ENCODE measurements around the gene TMEM59L.
"Not testable (repeated sequence)": the region's sequence is repeated elsewhere in the genome, so short reads cannot be mapped to it uniquely, and the experiment has no call there.

The TMEM59L gene

GRCh38 chr19:18612772-18613588 is at the start of gene TMEM59L:
Gene TMEM59L, plus strand, starts transcription at chr19:18612870. Its CDS starts 89 bp downstream, at chr19:18612959.
- no peak for DNase-seq

GRCh38 chr19:18566953-18567352 is 45.7 kb upstream of the TMEM59L start:
- no peak for DNase-seq

- DNase-seq: no peak
Observed at GRCh38 chr19:18568367-18568766, 44.3 kb upstream of the TMEM59L start.

GRCh38 chr19:18571564-18572344 is 40.9 kb upstream of the TMEM59L start, which contains the start of gene UBA52:
Gene UBA52, plus strand, starts transcription at chr19:18571857. Its CDS starts 1,444 bp downstream, at chr19:18573301.
- peak; percentile 75 for DNase-seq

GRCh38 chr19:18574691-18575291 is 37.9 kb upstream of the TMEM59L start:
- no peak for DNase-seq

- DNase-seq: no peak
Observed at GRCh38 chr19:18576383-18576782, 36.3 kb upstream of the TMEM59L start.

- no peak for DNase-seq
Observed at GRCh38 chr19:18577365-18577914, 35.2 kb upstream of the TMEM59L start.

GRCh38 chr19:18580311-18580710 is 32.4 kb upstream of the TMEM59L start:
- no peak for DNase-seq

GRCh38 chr19:18586306-18586705 is 26.4 kb upstream of the TMEM59L start:
- no peak for DNase-seq

- DNase-seq: no peak
Observed at GRCh38 chr19:18587561-18587960, 25.1 kb upstream of the TMEM59L start.

GRCh38 chr19:18587962-18588610 is 24.6 kb upstream of the TMEM59L start:
- DNase-seq: no peak

- peak; percentile 83 for DNase-seq
Observed at GRCh38 chr19:18588611-18589379, 23.9 kb upstream of the TMEM59L start, which contains the start of gene REX1BD. Gene REX1BD, plus strand, starts transcription at chr19:18588798. Its CDS starts 4 bp downstream, at chr19:18588802.

- DNase-seq: peak; percentile 65
Observed at GRCh38 chr19:18589380-18590272, 23.0 kb upstream of the TMEM59L start.

- peak; percentile 87 for DNase-seq
Observed at GRCh38 chr19:18590273-18591272, 22.1 kb upstream of the TMEM59L start.

- DNase-seq: no peak
Observed at GRCh38 chr19:18591735-18592385, 20.8 kb upstream of the TMEM59L start.

GRCh38 chr19:18592732-18593131 is 19.9 kb upstream of the TMEM59L start:
- not testable (repeated sequence) for DNase-seq

- DNase-seq: no peak
Observed at GRCh38 chr19:18593367-18594095, 19.1 kb upstream of the TMEM59L start.
